BJ (cell line): ENCODE results near the gene TIMP3. TPM values are rescaled to one million over a fixed set of nuclear protein-coding genes. Genes with fewer than 3 reads are reported as not detected.

ENCODE experiments used
- CTCF ChIA-PET: fragments of 350-600 bp; formaldehyde crosslinking; extraction: SDS; loops from one replicate; lab custom pipeline; 2021; ENCODE audit warnings: antibody characterized with exemption, inconsistent platforms; lab: Yijun Ruan, JAX
- POLR2A ChIA-PET: fragments of 300-600 bp; sonication (Branson Sonifier 250); formaldehyde crosslinking; extraction: SDS; loops from one replicate; lab custom pipeline; 2021; ENCODE audit warnings: antibody characterized with exemption; lab: Charles Lee
- DNase-seq: peaks from one replicate; pipeline ENCODE4 v3.0.0-alpha.2; 2011; ENCODE audit warnings: low read depth
- H3K27me3 ChIP-seq: 2 replicates; pipeline ENCODE4 v1.6.0; 2011; ENCODE audit warnings: low read length; ENCODE audit not compliant: control insufficient read depth, insufficient read depth
- H3K36me3 ChIP-seq: 2 replicates; pipeline ENCODE4 v1.5.1; 2011; ENCODE audit warnings: low read length; ENCODE audit not compliant: control insufficient read depth, insufficient read depth
- H3K4me3 ChIP-seq: 2 replicates; pipeline ENCODE4 v1.5.1; 2011; ENCODE audit warnings: low read depth, mild to moderate bottlenecking, control low read depth, low read length
- polyA plus RNA-seq: library from polyadenylated mRNA; depleted of rRNA; stranded (reverse); fragments of >200 nt; gene quantifications from 2 replicates; pipeline ENCODE4 v1.2.3, GENCODE V29; 2011
- TF ChIP-seq, protein P1 (sequence below): IDR thresholded peaks from 2 replicates; pipeline ENCODE4 v1.5.1; 2011; ENCODE audit warnings: low read depth, mild to moderate bottlenecking, control low read depth, inconsistent platforms, low read length, moderate library complexity; ENCODE audit not compliant: insufficient read depth

Gene TIMP3
- polyA plus RNA-seq, 1 experiment = 544 TPM

DNA sequence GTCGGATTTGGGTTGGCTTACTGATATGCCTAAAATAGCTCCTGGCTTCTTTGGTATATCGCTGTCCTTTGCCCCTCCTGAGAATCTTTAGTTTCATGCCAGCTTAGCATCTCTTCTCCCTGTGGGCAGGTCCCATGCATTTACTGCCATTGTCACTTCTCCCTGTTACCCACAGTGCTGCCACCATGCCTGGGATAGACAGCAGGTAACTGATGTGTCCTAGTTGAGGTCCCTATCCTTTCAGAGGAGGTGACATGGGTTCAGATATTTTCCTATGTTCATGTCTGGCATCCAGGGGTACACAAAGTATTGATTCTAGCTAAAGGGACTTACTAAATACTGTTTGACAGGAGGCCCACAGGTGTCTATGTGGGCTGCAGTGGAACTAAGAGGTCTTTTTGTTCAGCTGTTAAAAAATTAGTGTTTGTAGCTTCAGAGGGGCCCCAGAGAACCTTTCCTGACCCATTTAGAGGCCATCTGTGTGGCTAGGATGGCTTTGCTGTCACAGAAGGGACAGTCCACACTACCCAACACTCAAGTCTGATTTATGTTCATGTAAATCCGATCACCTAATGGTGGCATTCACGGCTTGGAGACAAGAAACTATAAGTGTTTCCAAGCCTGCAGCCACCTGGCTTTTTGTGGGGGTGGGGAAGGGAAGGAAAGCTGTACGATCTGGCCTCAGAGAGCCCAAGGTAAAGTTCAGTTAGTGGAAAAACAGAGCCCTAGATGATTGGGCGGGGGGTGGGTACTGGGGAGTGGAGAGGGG is 8.5 kb downstream of the TIMP3 start:
- no peaks in the 10 kb centered on the region for H3K27me3 ChIP-seq
- no peak for DNase-seq
- ChIA-PET POLR2A (no interaction called here), CTCF (interaction anchor here (0.6 to 2.2 kb wide), 10 partner anchors 13 to 281 kb away, joined by 3 to 12 read pairs (median 3); no protein-coding TSS in a partner anchor)
- no peak overlapping the region for H3K4me3 ChIP-seq
- H3K36me3 ChIP-seq = peaks cover 14% of the 10 kb centered on the region
- TF ChIP-seq, protein P1, sequence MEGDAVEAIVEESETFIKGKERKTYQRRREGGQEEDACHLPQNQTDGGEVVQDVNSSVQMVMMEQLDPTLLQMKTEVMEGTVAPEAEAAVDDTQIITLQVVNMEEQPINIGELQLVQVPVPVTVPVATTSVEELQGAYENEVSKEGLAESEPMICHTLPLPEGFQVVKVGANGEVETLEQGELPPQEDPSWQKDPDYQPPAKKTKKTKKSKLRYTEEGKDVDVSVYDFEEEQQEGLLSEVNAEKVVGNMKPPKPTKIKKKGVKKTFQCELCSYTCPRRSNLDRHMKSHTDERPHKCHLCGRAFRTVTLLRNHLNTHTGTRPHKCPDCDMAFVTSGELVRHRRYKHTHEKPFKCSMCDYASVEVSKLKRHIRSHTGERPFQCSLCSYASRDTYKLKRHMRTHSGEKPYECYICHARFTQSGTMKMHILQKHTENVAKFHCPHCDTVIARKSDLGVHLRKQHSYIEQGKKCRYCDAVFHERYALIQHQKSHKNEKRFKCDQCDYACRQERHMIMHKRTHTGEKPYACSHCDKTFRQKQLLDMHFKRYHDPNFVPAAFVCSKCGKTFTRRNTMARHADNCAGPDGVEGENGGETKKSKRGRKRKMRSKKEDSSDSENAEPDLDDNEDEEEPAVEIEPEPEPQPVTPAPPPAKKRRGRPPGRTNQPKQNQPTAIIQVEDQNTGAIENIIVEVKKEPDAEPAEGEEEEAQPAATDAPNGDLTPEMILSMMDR = no peak

DNA sequence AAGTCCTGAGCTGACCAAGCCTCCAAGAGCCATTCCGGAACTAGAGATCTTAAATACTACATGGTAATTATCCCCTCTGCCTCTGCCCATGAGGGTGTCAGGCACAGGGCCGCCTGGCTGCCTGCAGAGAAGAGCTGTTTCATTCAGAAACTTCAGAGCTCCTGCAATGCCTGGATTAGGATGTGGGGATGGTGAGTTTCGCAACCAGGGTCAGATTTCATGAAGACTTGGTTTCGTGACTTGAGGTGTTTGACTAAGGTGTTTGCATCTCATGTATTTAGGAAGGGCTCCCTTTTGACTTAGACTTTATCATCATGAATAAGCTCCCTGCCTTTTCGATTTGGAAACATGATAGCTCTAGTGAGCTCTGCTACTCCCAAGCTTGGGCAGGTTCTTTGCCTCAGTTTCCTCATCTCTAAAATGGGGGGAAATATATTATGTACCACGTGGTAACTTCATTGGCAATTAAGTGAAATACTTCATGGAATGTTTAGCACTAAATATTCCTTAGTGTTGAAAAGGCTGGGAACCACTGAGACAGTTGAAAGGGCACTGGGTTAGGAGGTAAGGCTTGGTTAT is 9.1 kb downstream of the TIMP3 start:
- Histone ChIP-seq H3K27me3 (no peaks in the 10 kb centered on the region), H3K4me3 (no peak overlapping the region), H3K36me3 (peaks cover 15% of the 10 kb centered on the region)
- DNase-seq = no peak
- ChIA-PET CTCF (interaction anchor here (0.6 to 1.8 kb wide), 7 partner anchors 14 to 282 kb away, joined by 3 to 6 read pairs (median 3); no protein-coding TSS in a partner anchor), POLR2A (no interaction called here)
- TF ChIP-seq, protein P1 = no peak

DNA sequence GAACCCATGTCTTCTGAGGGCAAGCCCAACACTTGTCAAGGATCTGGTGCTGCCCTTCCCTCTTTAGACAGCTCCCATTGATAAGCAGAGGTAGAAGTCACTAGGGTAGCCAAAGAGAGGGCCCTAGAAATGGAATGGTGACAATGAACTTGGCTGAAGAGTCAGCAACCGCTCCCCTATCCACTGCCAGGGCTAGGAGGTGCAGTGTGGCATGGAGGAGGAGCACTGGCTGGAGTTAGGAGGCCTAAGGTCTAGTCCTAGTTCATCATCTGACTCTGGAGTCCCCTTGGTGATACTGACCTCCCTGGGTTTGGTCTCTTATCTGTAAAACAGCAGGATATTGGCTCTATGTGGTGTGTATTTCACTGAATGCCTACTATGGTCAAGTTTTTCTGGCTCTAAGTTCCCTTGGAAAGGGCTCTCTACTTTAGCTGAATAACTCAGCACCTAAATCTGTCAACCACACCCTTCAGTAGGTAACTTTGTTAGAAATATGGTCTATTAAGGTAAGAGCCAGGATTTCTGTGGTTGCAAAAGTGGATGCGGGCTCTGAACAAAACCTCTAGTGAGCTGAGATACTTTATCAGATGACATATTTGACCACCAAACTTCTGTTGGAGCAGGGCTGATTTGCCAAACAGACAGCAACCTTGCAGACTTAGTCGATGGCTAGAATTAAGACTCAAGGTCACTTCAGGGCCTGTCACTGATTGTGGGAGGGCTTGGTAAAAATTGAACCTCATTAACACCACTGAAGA is 10.5 kb downstream of the TIMP3 start:
- DNase-seq = no peak
- POLR2A ChIA-PET = no interaction called here
- Histone ChIP-seq H3K27me3 (no peaks in the 10 kb centered on the region), H3K4me3 (no peak overlapping the region), H3K36me3 (peaks cover 18% of the 10 kb centered on the region)
- CTCF ChIA-PET = interaction anchor here (1.1 to 2.2 kb wide), 4 partner anchors 8 to 188 kb away, joined by 4 to 11 read pairs (median 8); no protein-coding TSS in a partner anchor
- TF ChIP-seq, protein P1 = no peak

DNA sequence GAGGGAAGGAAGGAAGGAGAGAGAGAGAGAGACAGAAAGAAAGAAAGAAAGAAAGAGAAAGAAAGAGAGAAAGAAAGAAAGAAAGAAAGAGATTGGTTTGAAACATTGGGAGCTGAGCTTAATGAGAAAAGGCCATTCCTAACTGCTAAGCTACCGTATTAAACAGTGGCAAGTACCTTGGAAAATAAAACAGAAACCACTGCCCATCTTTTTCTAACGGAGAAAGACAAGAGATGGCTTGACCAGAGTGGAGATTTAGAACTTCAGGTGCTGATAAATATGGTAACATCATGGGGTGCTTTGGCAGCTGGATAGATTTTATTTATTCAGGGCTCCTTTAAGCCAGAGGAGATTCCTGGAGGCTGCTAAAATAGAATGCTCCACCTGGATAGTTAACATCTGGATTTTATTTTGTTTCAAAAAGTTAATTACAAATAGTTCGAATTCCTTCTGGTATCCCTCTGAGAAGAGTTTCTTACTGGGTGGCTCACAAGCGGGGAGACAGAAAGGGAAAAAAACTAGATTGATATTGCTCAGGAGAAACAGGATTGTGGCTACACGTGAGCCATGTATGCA is 12.9 kb downstream of the TIMP3 start:
- Histone ChIP-seq H3K36me3 (peaks cover 17% of the 10 kb centered on the region), H3K27me3 (no peaks in the 10 kb centered on the region), H3K4me3 (no peak overlapping the region)
- ChIA-PET CTCF (interaction anchor here (2.0 to 2.3 kb wide), 3 partner anchors 11 to 154 kb away, joined by 8 to 9 read pairs (median 8); no protein-coding TSS in a partner anchor), POLR2A (no interaction called here)
- TF ChIP-seq, protein P1 = no peak
- no peak for DNase-seq
